Endothelial cell of umbilical vein (primary cell): ENCODE results near the gene SMG9. TPM values are rescaled to one million over a fixed set of nuclear protein-coding genes. Genes with fewer than 3 reads are reported as not detected.

Experiments used
- BruUV-seq: library from RNA; stranded (reverse); fragments of 400-500 nt; replicated peaks from 2 replicates; lab custom pipeline; 2021; lab: Mats Ljungman, UMichigan
- CTCF ChIA-PET: fragments of 300-600, 350-600 bp; sonication (Branson Sonifier 250); formaldehyde crosslinking; loops from one replicate; lab custom pipeline; 2021; ENCODE audit warnings: antibody characterized with exemption, inconsistent platforms; lab: Charles Lee
- POLR2A ChIA-PET: fragments of 300-600, 350-600 bp; sonication (Branson Sonifier 250); formaldehyde crosslinking; loops from one replicate; lab custom pipeline; 2021; ENCODE audit warnings: antibody characterized with exemption, inconsistent platforms; lab: Charles Lee
- DNase-seq: peaks from one replicate; pipeline ENCODE4 v3.0.0-alpha.2; 2011; ENCODE audit warnings: low read depth, low spot score
- FAIRE-seq: peaks from 2 replicates; lab custom pipeline; 2011; peaks lifted over from hg19 to GRCh38; lab: Jason Lieb, UNC
- H2AFZ ChIP-seq: 2 replicates; pipeline ENCODE4 v1.6.0; 2012; ENCODE audit warnings: low read depth, low read length, control low read depth, inconsistent platforms
- H3K27ac ChIP-seq: 2 replicates; pipeline ENCODE4 v1.5.1; 2011; ENCODE audit warnings: low read depth, mild to moderate bottlenecking, control low read depth, low read length, moderate library complexity; ENCODE audit not compliant: insufficient read depth
- H3K27me3 ChIP-seq, 2 experiments: 2 replicates each; pipeline versions ENCODE4 v1.6.0 to v1.6.1; 2011; ENCODE audit warnings: low read length in 2 of 2, mixed read lengths in 1 of 2; ENCODE audit not compliant: control insufficient read depth in 2 of 2, insufficient read depth in 2 of 2
- H3K36me3 ChIP-seq, 2 experiments: 2 replicates in 1 of 2; 3 replicates in 1 of 2; pipeline ENCODE4 v1.5.1; 2011; ENCODE audit warnings: low read length in 2 of 2, mild to moderate bottlenecking in 1 of 2, moderate library complexity in 1 of 2; ENCODE audit not compliant: control insufficient read depth in 2 of 2, insufficient read depth in 2 of 2; ENCODE audit errors: extremely low read depth in 1 of 2
- H3K4me1 ChIP-seq: 3 replicates; pipeline ENCODE4 v1.5.1; 2011; ENCODE audit warnings: mild to moderate bottlenecking, low read length; ENCODE audit not compliant: control insufficient read depth, insufficient read depth; ENCODE audit errors: extremely low read depth
- H3K4me2 ChIP-seq: 2 replicates; pipeline ENCODE4 v1.6.1; 2011; ENCODE audit warnings: low read length, control low read depth, mixed read lengths; ENCODE audit not compliant: insufficient read depth
- H3K4me3 ChIP-seq, 3 experiments: fragments of 200-600 bp in 1 of 3; sonication (generic), shearing (Covaris generic) in 1 of 3; replicated peaks in 1 of 3; 2 replicates each; pipeline ENCODE4 v1.5.1; 2011 to 2016; ENCODE audit warnings: control low read depth in 3 of 3, low read length in 3 of 3, mild to moderate bottlenecking in 2 of 3, inconsistent platforms in 1 of 3, low read depth in 1 of 3, moderate library complexity in 1 of 3; ENCODE audit not compliant: insufficient read depth in 1 of 3
- H3K79me2 ChIP-seq: 2 replicates; pipeline ENCODE4 v1.6.0; 2012; ENCODE audit warnings: low read length, inconsistent platforms; ENCODE audit not compliant: control insufficient read depth, insufficient read depth
- H3K9ac ChIP-seq: replicated peaks from 2 replicates; pipeline ENCODE3; 2011; ENCODE audit warnings: low read length, control low read depth; ENCODE audit not compliant: insufficient read depth; ENCODE audit errors: extremely low read depth
- H3K9me1 ChIP-seq: replicated peaks from 3 replicates; pipeline ENCODE4 v1.6.0; 2011; ENCODE audit warnings: mild to moderate bottlenecking, low read length; ENCODE audit not compliant: control insufficient read depth, insufficient read depth; ENCODE audit errors: extremely low read depth
- H3K9me3 ChIP-seq: replicated peaks from 2 replicates; pipeline ENCODE4 v1.5.1; 2012; ENCODE audit warnings: low read length, inconsistent platforms; ENCODE audit not compliant: control insufficient read depth, insufficient read depth
- H4K20me1 ChIP-seq: replicated peaks from 2 replicates; pipeline ENCODE3; 2011; ENCODE audit warnings: mild to moderate bottlenecking, low read length; ENCODE audit not compliant: control insufficient read depth, insufficient read depth; ENCODE audit errors: extremely low read depth
- CTCF ChIP-seq, 2 donors: IDR thresholded peaks; 1 replicate in 1 of 2; 2 replicates in 1 of 2; pipeline ENCODE4 v1.5.1; 2011; ENCODE audit warnings: low read length in 2 of 2, mild to moderate bottlenecking in 2 of 2, moderate library complexity in 2 of 2, control low read depth in 1 of 2, inconsistent platforms in 1 of 2, low read depth in 1 of 2; ENCODE audit not compliant: insufficient read depth in 1 of 2; ENCODE audit errors: extremely low read depth in 1 of 2
- FOS ChIP-seq: IDR thresholded peaks from 2 replicates; pipeline ENCODE4 v1.6.1; 2011; ENCODE audit warnings: mild to moderate bottlenecking, low read length, moderate library complexity, borderline replicate concordance; ENCODE audit not compliant: insufficient read depth
- GATA2 ChIP-seq: IDR thresholded peaks from 2 replicates; pipeline ENCODE4 v1.7.0; 2011; ENCODE audit warnings: low read depth, mild to moderate bottlenecking, moderate library complexity, mixed read lengths, low read length; ENCODE audit not compliant: insufficient read length, insufficient read depth
- JUN ChIP-seq: IDR thresholded peaks from 2 replicates; pipeline ENCODE4 v1.6.1; 2011; ENCODE audit warnings: borderline replicate concordance, low read depth; ENCODE audit not compliant: insufficient read length, insufficient read depth
- POLR2AphosphoS5 ChIP-seq: IDR thresholded peaks from 2 replicates; pipeline ENCODE4 v1.6.1; 2012; ENCODE audit warnings: low read depth, mild to moderate bottlenecking, control low read depth, low read length, moderate library complexity; ENCODE audit not compliant: insufficient read depth
- dilution Hi-C: fragments of 300-500 bp; cut with MboI; formaldehyde crosslinking; loops from one replicate; pipeline ENCODE4 v1.15.0; 2019; ENCODE audit warnings: low sequenced_read_pairs; ENCODE audit not compliant: extremely low pct_ligation_motif_present
- intact Hi-C: fragments of 100-400 bp; cut with micrococcal nuclease; formaldehyde crosslinking; loops from one replicate; pipeline ENCODE4 v1.10.0; 2022
- polyA plus RNA-seq, 4 experiments: library from polyadenylated mRNA; depleted of rRNA in 3 of 4; stranded (reverse) in 3 of 4; unstranded in 1 of 4; fragments of >200 nt; gene quantifications; 2 replicates each; pipeline versions ENCODE4 v1.2.1 to v1.2.3, GENCODE V29; 2011 to 2012; ENCODE audit warnings: missing spikeins in 1 of 4
- total RNA-seq: library from RNA; stranded (reverse); gene quantifications from 2 replicates; pipeline ENCODE4 v1.2.3, GENCODE V29; 2021

The SMG9 gene
- total and polyA plus RNA-seq, 2 donors (not counting 3 experiments of a cell fraction or from before 2014, with no cell fraction given), result 25.5 to 45.0 TPM

DNA sequence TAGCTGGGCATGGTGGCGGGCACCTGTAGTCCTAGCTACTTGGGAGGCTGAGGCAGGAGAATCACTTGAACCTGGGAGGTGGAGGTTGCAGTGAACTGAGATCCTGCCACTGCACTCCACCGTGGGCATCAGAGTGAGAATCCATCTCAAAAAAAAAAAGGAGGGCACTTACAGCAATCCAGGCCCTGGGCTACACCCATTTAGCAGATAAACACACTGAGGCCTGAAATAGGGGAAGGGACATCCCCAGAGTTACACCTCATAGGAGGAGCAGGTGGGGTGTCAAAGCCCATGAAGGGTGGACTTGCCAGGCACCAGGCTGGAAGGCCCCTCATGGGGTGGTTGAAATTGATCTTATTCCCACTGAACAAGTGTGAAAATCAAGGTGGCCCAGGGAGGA, 70.9 kb downstream of the SMG9 start:
- H3K79me2 ChIP-seq, result no peaks in the 10 kb centered on the region
- dilution Hi-C loops (no loop called here), intact Hi-C loops (no loop called here)
- H3K9me3 ChIP-seq, result no peaks in the 10 kb centered on the region
- no peak overlapping the region for H2AFZ ChIP-seq
- ChIA-PET POLR2A (no interaction called here), CTCF (no interaction called here)
- DNase-seq (no peak), FAIRE-seq (no peak)
- no peaks in the 10 kb centered on the region for H3K9me1 ChIP-seq
- H3K27ac ChIP-seq, result no peak overlapping the region
- H3K27me3 ChIP-seq, result peaks cover 0 to 2% of the 10 kb centered on the region in 2 experiments
- H3K9ac ChIP-seq, result no peak overlapping the region
- H3K36me3 ChIP-seq, result no peaks in the 10 kb centered on the region
- no peaks in the 10 kb centered on the region for H4K20me1 ChIP-seq
- H3K4me3 ChIP-seq, result no peak overlapping the region
- no TSS peak for BruUV-seq
- H3K4me1 ChIP-seq, result no peaks in the 10 kb centered on the region
- TF ChIP-seq GATA2, result no peak
- TF ChIP-seq FOS, result no peak
- no peak for TF ChIP-seq POLR2AphosphoS5
- no peak for TF ChIP-seq JUN
- no peak for TF ChIP-seq CTCF (IDR thresholded peaks at IDR 0.05; ENCODE audit: extremely low read depth in 1 of 2, insufficient read depth in 1 of 2, low read depth in 1 of 2, low read length in 2 of 2)
- no peak overlapping the region for H3K4me2 ChIP-seq
